NOMO-1 treated with dmso at 0.1 percent for 144 hours (cell line): ENCODE measurements around the gene RUNX1.

ENCODE experiments used
- DNase-seq: peaks from one replicate; lab custom pipeline; 2025; ENCODE audit not compliant: unreplicated experiment; lab: John Stamatoyannopoulos, UW

RUNX1 gene

DNA sequence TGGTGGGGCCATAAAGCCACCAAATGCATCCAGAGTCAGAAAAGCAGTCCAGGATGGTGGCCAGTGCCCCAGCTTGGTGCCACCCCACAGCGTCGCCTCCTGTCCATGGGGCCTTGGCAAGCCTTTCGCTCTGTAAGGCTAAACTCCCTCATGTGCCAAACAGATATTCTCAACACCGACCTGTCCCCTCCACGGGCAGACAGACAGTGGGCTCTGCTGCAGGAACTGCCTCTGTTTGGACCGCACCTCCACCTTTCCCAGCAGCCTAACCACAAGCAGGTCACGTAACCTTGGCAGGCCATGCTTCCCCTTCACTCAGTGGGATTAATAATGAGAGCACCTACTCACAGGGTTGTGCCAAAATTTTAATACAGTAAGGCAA lies 11.7 kb downstream of the RUNX1 start:
- DNase-seq: no peak

DNA sequence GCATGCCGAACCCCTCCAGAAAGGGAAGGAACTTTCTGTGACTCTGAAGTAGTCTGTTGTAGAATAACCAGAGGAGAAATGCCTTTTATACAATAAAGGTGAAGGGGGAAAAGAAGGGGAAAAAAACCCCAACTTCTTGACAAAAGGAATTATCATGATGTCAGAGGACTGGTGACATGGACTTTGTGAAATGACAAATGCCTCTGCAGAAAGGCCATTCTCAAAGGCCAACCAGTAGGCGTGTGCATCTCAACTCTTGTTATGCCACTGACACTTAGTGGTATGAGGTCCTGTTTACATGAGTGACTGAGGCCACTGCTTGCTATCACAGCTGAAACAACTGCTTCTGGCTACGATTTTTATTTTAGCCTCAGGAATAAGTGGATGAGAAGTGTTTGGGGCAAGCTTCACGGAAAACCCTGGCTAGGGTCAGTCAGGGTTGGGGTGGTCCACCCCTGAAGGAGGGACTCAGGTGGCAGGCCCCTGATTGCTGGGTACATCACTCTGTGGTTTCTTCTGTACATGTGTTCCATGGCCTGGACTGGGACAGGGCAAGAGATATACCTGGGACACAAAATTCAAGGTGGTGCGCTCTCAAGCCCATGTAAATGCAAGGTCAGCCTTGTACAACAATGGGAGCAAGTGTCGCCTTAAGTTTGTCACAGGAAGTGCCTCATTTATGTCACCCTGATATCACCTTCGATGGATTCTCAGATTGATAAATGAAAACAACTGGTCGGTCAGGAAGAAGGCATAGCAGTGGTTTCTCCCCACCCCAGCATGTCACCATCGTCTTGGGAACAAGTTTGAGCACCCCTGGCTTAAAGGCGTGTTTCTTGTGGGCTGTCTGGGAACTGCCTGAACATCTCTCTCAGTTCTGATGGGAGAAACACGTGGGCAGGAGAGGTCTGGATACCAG lies 12.4 kb downstream of the RUNX1 start:
- DNase-seq: no peak

DNA sequence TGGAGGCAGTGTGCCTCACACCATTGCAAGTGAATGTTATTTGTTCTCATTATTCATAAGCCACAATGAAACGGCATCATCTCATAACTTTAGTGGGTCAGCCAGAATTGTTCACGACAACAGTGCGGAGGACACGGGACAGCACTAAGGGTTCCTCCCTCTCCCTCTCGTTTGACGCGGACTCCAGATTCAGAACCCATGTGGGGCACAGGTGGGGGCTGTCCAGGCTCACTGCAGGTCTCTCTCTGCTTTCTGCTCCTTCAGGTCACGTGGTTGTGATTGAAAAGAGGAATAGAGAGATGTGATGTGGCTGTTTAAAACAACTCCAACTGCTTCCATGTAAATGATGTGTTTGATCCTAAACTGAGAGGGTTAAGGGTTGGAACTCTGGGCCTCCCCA lies 13.5 kb downstream of the RUNX1 start:
- no peak for DNase-seq

DNA sequence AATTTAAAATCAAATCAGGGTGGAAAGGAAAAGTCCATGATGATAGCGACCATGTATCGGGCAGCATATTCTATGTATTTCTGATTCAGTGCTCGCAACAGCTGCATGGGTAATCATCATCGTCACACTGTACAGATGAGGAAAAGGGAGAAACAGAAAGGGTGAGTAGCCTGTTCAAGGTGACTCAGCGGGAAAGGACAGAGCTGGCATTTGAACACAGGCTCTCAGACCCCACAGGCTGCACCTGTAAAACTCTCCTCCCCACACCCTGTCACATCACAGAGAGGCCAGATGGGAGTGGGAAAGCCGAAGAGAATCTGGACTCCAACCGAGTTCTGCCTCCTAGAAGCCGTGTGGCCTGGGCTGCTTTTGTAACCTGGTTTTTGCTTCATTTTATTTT lies 14.0 kb downstream of the RUNX1 start:
- no peak for DNase-seq

DNA sequence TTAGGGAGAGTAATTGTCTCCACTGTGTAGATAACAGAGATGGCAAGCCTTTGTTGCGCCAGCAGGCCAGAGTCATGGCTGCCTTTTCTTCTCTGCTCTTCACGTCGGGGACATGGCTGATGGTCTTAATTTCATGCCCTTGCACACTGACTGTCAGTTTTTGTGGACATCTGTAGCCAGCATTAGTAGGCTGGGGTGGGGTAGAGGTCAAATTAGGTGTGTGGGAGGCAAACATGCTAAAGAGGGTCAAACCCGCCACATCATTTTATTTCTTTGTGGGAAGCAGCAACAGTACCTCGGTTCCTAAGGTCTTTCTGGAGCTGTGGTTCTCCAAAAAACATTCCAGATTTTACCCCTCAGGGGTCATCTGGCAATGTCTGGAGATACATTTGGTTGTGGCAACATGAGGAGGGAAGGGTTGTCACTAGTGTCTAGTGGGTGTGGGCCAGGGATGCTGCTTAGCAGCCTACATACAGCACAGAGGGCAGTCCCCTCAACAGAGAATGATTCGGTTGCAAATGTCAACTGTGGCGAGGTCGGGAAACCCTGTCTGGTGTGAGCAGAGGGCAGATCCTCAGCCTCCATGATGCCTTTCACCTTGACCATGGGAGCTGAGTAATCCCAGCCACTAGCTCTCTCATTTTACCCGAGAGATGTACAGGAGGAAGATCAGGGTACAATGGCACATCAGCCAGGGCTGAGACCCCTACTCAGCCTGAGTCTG lies 14.7 kb downstream of the RUNX1 start:
- DNase-seq: no peak

DNA sequence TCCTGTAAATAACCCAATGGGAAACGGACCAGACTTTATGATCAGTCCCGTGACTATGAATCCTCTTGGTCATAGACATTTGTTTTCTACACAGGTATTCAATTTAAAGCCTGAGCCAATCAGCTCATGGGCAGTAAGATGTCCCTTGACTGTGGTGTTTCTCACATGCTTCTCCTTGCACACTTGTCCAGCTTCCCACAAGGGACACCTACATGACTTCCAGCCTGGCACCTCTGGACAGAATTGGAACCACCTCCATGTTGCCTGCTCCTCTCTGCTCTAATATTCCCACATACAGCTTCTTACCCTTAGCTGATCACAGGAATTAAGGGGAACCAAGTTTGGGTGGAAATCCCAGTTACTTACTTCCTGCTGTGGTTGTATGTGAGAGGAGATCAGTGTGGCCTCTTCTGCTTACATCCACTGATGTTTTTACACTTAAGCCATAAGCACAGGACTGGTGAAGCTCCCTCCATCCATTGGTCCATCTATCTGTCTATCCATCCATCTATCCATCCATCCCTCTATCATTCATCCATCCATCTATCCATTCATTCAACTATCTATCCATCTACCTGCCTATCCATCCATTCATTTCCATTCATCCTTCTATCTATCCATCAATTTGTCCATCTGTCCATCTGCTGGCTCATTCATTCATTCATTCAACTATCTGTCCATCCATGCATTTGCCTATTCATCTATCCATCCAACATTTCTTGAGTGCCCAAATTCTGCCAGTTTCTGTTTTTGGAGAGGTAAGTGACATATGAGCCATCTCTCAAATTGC lies 16.4 kb downstream of the RUNX1 start:
- DNase-seq: no peak

DNA sequence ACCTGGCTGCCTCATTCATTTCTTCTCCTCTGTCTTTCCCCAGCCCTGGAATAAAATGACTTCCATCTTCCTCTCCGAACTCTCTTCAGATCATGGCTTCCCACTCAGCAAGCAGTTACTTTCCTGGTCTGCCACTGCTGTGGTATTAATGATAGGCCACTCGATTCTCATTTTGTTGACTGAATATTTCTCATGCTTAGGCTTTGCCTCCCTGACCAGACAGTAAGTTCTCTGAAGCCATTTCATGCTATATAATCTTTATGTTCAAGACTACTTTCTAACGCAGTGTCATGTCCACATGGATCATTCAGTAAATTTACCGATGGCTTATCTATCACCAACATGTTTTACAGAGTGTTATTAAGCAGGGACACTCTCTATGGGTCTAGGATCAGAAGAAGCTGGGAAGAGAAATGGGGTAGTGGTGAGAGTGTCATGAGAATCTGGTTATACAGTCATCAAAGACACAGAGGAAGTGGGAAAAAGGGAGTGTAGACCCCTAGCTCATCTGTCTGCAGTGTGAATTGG lies 20.6 kb downstream of the RUNX1 start:
- DNase-seq: no peak

DNA sequence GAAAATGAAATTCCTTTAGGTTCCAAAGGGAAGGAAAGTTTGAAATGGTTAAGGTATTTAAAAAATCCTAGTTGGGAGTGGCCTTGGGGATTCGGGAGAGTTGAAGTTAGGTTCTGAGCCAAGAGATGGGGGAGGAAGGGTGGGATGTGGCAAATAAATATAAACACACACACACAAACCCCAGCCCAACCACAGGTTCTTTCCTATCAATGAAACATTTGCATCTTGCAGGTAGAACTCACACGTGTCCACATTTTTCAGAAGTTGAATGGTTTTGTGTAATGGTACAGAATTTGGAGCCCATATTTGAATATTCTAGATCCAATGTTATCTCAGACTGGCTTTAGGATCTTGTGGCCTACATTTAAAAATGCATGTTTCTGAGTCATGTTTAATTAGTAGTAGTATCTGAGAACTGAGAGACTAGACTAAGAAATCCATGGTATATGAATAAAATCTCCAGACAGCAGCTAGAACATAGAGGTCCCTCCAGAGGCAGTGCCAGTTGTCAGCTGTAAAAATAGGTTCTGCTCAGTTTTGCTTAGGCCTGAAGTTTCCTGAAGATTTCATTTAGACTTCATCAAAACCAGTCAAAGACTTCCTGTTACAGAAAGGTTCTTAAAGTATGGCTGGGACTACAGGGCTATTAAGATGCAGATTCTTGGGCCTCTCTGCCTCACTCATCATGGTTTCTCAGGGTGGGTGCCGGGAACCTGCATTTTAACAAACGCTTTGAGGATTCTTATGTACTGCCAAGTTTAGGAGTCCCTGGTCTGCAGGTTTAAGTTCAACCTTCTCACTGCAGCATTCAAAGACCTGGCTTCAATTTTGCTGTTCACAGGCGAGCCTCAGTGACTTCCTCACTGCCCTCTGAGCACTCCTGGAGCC lies 21.3 kb downstream of the RUNX1 start:
- no peak for DNase-seq

DNA sequence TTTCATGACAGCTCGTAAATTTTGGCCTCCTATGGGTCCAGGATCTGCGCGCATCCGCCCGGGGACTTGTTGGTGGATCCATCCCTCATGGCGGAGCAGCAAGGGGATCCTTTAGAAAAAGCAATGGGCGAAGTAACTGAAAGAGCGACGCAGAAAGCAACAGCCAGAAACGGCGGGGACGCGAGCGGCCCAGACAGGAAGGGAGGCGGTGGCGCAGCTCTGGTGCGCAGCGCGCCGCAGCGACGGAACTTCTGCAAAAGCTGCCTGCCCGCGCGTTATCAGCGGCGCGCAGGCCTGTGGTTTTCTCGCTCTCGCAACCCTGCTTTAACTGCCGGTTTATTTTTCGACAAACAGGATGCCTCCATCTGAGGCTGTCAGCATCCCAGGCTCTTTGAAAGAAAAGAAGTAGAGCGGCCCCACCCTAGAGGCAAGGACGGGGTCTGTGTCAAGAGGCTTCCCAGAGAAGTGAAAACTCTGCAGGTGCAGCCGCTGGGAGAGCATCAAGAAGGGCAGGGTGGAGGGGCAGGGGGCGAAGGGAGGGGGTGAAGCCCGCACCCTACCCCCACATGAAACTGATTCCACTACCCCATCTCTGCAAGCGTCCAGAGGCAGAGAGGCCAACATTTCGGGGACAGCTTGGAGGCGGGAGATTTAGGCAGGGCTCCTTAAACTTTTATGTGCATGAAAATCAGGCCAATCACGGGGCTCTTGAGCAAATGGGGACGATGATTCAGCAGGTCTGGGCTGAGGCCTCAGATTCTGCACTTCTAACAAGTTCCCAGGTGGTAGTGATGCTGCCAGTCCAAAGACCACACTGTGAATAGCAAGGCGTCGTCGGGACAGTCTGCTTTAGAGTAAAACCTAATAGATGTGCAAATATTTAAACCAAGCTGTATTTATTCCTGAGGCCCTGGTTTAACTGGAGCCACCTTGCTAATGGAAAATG lies 22.2 kb downstream of the RUNX1 start:
- DNase-seq: peak; percentile 96

DNA sequence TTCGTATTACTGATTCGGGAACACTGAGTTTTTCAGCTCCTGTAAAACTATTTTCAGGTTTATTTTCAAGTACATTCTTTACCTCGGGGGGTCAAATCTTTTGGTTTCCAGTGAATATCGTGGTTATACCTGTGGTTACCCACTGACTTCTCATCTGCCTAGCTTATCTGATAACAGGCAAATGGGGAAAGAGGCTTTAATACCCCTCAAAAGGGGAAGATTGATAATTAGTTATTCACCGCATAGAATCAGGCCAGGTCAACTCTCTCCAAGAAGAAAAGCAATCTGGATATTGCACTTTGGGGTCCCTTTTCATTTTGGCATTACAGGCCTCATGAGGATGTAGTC lies 23.0 kb downstream of the RUNX1 start:
- DNase-seq: no peak

DNA sequence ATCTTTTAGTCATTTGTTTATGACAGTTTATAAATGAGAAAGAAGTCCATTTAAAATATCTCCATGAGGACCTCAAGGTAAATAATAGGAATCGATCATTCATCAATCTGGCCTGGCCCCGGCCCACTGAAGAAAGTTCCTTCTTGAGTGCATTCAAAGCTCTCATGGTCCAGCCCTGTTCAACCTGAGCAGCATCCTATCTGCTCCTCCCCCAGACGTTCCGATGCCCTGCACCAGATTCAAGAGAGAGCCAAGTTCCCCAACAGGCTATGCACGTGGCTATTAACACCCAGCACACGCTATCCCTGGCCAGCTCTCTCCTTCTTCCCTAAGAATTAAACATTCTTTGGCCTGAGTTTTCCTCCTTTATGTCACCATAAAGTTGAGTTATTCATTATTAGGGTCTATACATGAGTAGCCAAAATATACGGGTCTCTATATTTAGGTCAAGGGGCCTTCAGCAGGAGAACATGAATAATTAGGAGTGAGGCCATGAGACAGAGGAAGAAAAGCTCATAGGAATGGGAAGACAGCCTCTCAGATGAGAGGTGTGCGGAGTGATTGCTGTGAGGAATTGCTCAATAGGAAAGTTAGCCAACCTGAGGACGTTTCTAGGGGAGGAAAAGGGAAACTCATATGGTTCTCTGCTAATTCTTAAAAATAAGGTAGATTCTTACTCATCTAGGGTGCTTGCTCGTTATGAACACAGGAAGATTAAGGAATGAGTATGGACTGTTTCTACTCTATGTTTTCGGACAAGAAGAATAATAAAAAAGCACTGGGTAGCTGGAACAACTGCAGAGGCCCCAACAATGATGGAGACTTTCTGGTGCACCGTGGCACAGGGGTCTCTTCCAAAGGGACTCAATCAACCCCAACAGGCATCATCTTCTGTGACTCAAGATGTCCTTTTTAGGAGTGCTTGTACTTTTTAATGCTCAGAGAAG lies 23.6 kb downstream of the RUNX1 start:
- no peak for DNase-seq

DNA sequence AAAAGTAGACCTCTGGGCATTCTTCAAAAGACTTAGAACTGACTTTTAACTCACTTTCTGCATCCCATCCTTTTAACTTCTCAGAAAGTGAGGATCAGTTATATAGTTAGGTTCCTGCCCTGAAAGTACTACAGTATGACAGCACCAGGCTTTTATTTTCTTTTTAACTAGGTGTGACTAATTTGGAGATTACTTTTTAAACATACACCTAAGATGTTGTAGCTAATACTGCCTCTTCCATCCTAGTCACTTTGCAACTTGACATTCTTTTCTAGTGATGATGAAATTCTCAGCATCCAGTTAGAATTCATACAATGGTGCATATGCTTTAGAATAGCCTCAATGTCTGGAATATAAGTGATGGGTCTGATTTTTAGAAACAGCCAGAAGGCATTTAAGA lies 24.6 kb downstream of the RUNX1 start:
- DNase-seq: no peak

DNA sequence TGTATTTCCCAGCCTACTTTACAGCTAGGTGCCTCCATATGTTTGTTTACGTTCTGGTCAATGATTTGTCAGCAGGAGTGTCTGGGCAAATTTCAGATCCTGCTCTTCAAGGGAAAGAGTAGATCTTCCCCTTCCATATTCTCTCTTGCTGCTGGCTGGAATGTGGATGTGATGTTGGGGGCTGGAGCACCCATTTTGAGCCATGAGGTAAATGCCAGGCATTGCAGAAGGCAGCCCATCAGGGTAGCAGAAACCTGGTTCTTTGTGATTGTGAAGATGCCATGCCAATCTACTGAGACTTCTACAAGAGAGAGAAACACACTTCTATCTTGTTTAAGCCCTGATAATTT lies 25.1 kb downstream of the RUNX1 start:
- no peak for DNase-seq

DNA sequence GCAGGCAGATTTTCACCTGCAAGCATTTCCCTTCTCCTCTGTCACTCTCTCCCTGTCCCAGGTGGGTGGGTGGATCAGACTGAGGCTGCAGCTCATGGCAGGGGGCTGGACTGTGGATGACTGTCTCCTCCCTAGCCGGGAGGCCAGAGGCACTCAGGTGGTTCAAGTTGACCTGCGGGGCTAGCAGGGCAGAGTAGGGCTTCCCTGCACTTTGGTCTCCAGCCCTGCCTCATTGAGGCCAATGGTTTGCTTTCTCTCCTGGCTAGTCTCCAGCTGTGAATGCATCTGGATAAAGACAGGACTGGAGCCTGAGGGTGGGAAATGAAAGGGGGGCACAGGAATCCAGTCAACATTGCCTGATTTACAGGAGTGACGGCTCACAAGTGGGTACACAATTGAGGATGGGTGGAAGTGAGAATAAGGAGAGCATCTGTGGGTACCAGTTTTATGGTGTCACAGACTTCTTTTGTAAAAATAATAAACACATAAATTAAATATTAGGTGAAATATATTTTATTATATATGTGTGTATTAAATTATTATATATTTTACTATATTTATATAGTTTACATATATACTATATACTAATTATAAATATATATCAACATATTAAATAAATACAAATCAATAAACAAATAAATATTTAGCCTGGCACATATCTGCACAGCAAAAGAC lies 25.6 kb downstream of the RUNX1 start:
- DNase-seq: no peak

DNA sequence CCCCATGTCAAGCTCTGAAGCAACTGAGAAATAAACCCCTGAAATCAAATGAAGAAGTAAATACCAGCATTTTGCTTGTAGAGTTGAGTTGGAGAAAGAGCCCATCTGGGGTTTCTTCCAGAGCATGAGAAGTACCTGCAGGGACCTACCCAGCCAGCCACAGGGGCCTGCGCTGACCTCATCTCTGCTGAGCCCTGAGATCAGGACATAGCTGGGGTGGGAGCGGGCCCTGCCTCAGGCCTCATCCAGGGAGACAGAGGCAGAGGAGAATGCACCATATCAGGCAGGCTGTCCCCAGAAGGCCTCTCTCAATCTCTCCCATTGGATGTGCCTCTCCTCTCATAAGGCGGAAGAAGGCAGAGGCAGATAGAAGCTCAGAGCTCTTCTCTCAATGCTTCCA lies 27.6 kb downstream of the RUNX1 start:
- DNase-seq: no peak

DNA sequence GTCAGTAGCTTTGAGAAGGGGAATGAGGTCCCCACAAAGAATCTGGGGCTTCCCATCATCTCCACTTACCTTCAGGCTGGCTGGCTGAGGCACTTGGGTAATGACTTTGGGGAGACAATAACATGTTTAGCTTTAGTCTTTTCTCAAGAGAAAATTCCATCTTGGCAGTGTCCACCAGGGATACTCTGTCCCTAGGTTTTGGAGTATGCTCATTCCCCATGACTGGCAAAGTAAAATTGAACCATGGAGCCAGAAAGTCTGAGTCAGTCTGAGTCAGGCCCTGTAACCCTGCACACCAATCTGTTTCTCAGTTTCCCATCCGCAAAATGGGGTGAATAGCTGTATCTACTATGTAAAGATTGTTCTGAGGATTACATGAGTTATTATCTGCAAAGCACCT lies 28.2 kb downstream of the RUNX1 start:
- no peak for DNase-seq

DNA sequence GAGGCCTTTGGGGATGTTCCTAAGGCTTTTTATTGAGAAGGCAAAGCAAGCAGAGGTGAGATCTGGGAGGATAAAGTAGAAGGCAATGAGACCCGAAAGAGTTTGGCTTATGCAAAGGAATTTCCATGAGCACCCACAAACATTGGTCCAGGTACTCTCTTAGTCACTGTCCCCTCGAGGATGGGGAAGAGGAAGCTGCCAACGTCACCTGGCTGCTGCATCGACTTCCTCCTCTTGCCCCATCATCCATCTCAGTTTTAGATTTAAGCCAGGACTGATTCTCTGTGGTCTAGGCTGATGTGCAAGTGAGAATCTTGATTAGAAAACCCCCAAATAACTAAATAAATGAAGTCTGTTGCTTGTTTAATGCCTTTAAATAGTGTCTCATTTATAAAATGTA lies 28.7 kb downstream of the RUNX1 start:
- DNase-seq: no peak

DNA sequence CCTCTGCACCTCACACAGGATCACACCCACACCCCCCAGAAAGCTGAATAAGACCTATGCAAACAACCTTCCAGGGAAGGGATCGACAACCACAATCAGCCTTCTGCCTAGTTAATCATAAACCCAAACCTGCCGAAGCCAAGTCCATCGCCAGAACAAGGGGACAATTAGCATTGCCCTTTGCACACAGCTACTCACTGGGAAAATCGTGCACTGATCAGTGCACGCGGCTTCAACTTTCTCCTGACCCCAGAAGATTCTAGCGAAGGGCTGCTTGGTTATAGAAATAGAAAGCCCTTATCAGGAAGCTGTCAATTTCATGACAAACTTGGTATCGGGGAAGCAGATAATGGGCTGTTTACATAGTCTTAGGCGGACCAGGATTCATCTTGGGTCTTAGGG lies 29.5 kb downstream of the RUNX1 start:
- DNase-seq: no peak
